ENCODE measurements around the gene KCTD16.

- TF ChIP-seq REST (IDR thresholded peaks at IDR 0.05; ENCODE audit: insufficient read depth in 1 of 2, low read depth in 2 of 2, low read length in 1 of 2) (no peak), CTCF (IDR thresholded peaks at IDR 0.05) (no peak), POLR2AphosphoS5 (IDR thresholded peaks at IDR 0.05; ENCODE audit: low read depth, low read length) (no peak), TCF7L2 (IDR thresholded peaks at IDR 0.05; ENCODE audit: low read depth, low read length) (no peak)
Observed at GRCh38 chr5:144196612-144197011, 25.9 kb downstream of the KCTD16 start.

Measured in Panc1 (cell line).